Osteocyte (in vitro differentiated cells): Measurements from ENCODE around the gene SLC35F3. TPM values are rescaled to one million over a fixed set of nuclear protein-coding genes. Genes with fewer than 3 reads are reported as not detected.
A peak's percentile ranks its signal among the peaks of the same experiment; 100 is the strongest.

Experiments
- DNase-seq: peaks from one replicate; pipeline ENCODE4 v3.0.0; 2021; ENCODE audit warnings: mixed read lengths; ENCODE audit not compliant: unreplicated experiment; ENCODE audit errors: extremely low spot score
- H3K27ac Mint-ChIP-seq: one replicate; pipeline ENCODE4 v1.8.0; 2021; ENCODE audit warnings: mild to moderate bottlenecking, mixed read lengths; ENCODE audit not compliant: unreplicated experiment
- H3K27me3 Mint-ChIP-seq: one replicate; pipeline ENCODE4 v1.8.0; 2021; ENCODE audit warnings: mixed read lengths; ENCODE audit not compliant: unreplicated experiment
- H3K36me3 Mint-ChIP-seq: one replicate; pipeline ENCODE4 v1.8.0; 2021; ENCODE audit warnings: mixed read lengths; ENCODE audit not compliant: unreplicated experiment
- H3K4me1 Mint-ChIP-seq: one replicate; pipeline ENCODE4 v1.8.0; 2021; ENCODE audit warnings: mixed read lengths; ENCODE audit not compliant: unreplicated experiment
- H3K4me3 Mint-ChIP-seq: one replicate; pipeline ENCODE4 v1.8.0; 2021; ENCODE audit warnings: mild to moderate bottlenecking, moderate library complexity, mixed read lengths; ENCODE audit not compliant: unreplicated experiment
- H3K9me3 Mint-ChIP-seq: one replicate; pipeline ENCODE4 v1.8.0; 2021; ENCODE audit warnings: mixed read lengths; ENCODE audit not compliant: unreplicated experiment
- total RNA-seq: library from RNA; stranded (reverse); gene quantifications from 2 replicates; pipeline ENCODE4 v1.2.1, GENCODE V29; 2021
- TF ChIP-seq, protein P1 (sequence below): fragments of 200-600 bp; sonication (generic); IDR thresholded peaks from 2 replicates; pipeline ENCODE4 v1.5.0; 2021; ENCODE audit warnings: antibody characterized with exemption, mild to moderate bottlenecking, moderate library complexity

Gene SLC35F3
- total RNA-seq, 1 donor from 2014 or later = not detected

DNA sequence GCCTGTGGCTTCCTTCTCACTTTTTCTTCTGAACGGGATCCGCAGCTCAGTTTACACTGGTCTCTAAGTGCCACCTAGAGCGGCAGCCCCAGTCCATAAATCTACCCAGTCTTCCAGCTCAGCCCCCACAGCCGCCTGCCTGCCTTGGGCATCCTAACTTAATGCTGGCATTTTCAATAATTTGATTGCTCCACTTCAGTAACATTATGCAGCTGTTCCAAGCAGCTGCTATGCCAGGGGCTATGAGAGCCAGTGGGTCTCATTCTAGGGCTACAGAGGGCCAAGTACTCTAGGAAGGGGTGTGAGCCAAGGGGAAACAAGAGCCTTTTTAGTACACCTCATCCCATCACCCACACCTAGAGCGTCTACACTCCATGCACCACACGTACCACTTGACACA is 420.3 kb downstream of the SLC35F3 start:
- H3K27ac Mint-ChIP-seq = no peak overlapping the region
- no peak overlapping the region for H3K4me3 Mint-ChIP-seq
- H3K9me3 Mint-ChIP-seq = no peaks in the 10 kb centered on the region
- H3K36me3 Mint-ChIP-seq = no peaks in the 10 kb centered on the region
- DNase-seq = no peak
- H3K27me3 Mint-ChIP-seq = peaks cover 46% of the 10 kb centered on the region
- TF ChIP-seq, protein P1, sequence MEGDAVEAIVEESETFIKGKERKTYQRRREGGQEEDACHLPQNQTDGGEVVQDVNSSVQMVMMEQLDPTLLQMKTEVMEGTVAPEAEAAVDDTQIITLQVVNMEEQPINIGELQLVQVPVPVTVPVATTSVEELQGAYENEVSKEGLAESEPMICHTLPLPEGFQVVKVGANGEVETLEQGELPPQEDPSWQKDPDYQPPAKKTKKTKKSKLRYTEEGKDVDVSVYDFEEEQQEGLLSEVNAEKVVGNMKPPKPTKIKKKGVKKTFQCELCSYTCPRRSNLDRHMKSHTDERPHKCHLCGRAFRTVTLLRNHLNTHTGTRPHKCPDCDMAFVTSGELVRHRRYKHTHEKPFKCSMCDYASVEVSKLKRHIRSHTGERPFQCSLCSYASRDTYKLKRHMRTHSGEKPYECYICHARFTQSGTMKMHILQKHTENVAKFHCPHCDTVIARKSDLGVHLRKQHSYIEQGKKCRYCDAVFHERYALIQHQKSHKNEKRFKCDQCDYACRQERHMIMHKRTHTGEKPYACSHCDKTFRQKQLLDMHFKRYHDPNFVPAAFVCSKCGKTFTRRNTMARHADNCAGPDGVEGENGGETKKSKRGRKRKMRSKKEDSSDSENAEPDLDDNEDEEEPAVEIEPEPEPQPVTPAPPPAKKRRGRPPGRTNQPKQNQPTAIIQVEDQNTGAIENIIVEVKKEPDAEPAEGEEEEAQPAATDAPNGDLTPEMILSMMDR = no peak
- H3K4me1 Mint-ChIP-seq = peaks cover 6% of the 10 kb centered on the region

DNA sequence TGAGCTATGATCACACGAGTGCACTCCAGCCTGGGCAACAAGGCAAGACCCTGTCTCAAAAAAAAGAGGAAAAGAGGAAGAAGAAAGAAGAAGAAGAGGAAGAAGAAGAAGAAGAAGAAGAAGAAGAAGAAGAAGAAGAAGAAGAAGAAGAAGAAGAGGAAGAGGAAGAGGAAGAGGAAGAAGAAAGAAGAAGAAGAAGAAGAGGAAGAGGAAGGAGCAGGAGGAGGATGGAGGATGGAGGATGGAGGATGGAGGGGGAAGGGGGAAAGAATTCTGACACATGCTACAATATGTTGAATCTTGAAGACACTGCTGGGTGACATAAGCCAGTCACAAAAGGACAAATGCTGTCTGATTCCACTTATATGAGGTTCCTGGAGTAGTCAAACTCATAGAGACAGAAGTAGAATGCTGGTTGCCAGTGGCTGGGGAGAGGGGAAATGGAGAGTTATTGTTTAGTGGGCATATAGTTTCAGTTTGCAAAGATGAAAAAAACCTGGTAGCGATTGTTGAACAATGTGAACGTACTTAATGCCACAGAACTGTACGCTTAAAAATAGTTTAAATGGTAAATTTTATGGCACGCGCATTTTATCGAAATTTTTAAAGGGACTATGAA is 421.5 kb downstream of the SLC35F3 start:
- no peak for DNase-seq
- H3K4me1 Mint-ChIP-seq = peaks cover 6% of the 10 kb centered on the region
- TF ChIP-seq, protein P1 = no peak
- no peaks in the 10 kb centered on the region for H3K9me3 Mint-ChIP-seq
- peak overlapping the region; percentile 34 for H3K4me3 Mint-ChIP-seq
- H3K27ac Mint-ChIP-seq = no peak overlapping the region
- H3K27me3 Mint-ChIP-seq = peaks cover 52% of the 10 kb centered on the region
- no peaks in the 10 kb centered on the region for H3K36me3 Mint-ChIP-seq

DNA sequence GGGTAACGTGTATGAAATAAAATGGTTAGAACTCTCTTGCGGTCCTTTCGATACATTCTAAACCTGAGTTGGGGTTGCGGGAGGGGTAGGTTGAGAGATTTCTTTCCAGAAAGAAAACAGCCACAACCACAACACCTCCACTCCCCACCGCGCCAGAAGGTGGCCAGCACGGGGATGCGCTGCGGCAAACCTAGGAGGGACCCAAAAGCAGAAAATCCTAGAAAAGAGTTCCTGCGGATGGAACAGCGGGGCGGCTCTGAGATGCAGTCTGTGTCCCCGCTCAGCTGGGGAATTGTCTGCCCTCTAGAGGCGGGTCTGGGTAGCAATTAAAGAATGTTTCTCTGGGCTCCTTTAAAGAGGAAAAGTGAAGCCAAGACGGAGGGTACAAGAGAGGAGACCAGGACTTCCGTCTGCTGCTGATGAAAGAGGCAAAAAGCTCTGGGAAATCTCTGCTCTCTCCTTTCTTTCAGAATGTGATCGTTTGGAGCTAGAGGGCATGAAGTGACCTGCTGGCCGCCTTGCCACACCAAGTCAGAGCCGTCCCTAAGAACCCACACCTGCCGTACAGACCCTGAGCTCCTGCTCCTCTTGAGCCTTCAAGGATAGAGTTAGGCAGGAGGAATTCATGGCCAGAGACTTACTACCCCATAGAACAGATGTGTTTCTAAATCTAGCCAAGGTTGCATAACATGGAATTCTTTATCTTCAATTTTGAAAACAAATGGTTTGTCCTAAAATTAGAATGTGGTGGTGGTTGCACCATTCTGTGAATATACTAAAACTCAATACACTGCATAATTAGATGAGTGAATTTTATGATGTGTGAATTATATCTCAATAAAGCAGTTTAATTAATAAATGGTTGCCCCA is 422.3 kb downstream of the SLC35F3 start:
- TF ChIP-seq, protein P1 = peak; percentile 77
- no peak for DNase-seq
- no peaks in the 10 kb centered on the region for H3K9me3 Mint-ChIP-seq
- no peaks in the 10 kb centered on the region for H3K36me3 Mint-ChIP-seq
- H3K27me3 Mint-ChIP-seq = peaks cover 48% of the 10 kb centered on the region
- H3K4me3 Mint-ChIP-seq = peak overlapping the region; percentile 38
- peaks cover 6% of the 10 kb centered on the region for H3K4me1 Mint-ChIP-seq
- no peak overlapping the region for H3K27ac Mint-ChIP-seq

DNA sequence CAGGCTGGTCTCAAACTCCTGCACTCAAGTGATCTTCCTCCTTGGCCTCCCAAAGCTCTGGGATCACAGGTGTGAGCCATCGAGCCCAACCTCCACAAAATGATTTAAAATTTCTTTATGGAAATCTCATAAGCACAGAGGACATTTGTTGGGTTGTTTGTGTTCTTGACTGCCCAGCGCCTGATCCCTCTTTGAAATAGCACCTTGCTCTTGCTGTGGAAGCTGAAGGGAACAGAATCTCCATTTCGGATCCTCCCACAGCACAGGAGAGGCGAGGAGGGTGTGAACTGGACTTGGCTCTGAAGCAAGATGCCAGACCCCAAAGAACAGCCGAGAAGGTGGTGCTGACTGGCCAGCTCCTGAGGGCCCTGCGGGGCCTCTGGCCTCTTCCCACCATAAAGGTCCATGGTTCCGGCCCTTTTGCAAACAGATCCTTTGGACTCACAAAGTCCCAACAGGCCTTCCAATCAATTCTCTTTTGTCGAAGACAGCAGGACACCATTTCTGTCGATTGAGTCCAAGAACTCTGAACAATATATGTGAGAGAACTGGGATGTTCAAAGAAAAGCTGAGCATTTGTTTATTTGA is 423.2 kb downstream of the SLC35F3 start:
- Mint-ChIP-seq H3K27ac (no peak overlapping the region), H3K27me3 (peaks cover 48% of the 10 kb centered on the region), H3K4me3 (no peak overlapping the region), H3K9me3 (no peaks in the 10 kb centered on the region), H3K4me1 (peaks cover 6% of the 10 kb centered on the region), H3K36me3 (no peaks in the 10 kb centered on the region)
- TF ChIP-seq, protein P1 = no peak
- DNase-seq = no peak

DNA sequence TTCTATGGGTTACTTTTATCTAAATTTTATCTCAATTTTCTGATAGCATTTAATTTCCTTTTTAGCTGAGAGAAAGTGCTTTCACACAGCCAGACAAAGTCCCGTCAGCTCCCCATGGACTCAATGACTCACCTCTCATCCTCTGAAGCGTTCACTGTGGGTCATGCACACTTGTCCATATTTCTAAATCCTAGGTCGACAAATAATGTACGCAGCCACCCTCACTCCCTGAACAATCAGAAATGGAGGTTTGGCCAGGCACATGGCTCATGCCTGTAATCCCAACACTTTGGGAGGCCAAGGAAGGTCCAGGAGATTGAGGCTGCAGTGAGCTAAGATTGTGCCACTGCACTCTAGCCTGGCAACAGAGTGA is 426.4 kb downstream of the SLC35F3 start:
- peaks cover 26% of the 10 kb centered on the region for H3K27me3 Mint-ChIP-seq
- H3K36me3 Mint-ChIP-seq = no peaks in the 10 kb centered on the region
- DNase-seq = no peak
- H3K9me3 Mint-ChIP-seq = no peaks in the 10 kb centered on the region
- no peak overlapping the region for H3K4me3 Mint-ChIP-seq
- H3K4me1 Mint-ChIP-seq = peaks cover 6% of the 10 kb centered on the region
- no peak overlapping the region for H3K27ac Mint-ChIP-seq
- TF ChIP-seq, protein P1 = no peak
